HG03460 (cell line): ENCODE results near the gene VAT1L.

Source experiments
- ATAC-seq: cut with Tn5 transposase; IDR thresholded peaks from one replicate; pipeline ENCODE4 v1.9.1; 2021; ENCODE audit not compliant: unreplicated experiment

Gene VAT1L

DNA sequence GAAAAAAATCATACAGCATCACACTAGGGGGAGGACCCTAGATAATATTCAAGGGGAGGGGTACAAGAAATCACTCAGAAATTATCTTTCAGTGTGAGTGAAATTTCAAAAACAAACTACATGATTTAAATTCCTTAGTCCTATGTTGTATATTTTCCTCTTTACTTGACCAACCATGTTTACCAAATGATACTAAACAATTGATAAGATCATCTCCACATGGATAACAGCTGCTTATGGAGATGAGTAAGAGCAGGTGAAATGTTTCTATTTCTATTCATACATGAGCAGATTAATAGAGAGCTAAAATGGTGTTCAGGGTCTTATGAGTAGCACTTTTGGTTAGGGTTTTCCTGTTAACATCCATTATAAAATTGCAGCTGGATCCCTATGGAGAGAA is 7.3 kb upstream of the VAT1L start:
- ATAC-seq: no peak

DNA sequence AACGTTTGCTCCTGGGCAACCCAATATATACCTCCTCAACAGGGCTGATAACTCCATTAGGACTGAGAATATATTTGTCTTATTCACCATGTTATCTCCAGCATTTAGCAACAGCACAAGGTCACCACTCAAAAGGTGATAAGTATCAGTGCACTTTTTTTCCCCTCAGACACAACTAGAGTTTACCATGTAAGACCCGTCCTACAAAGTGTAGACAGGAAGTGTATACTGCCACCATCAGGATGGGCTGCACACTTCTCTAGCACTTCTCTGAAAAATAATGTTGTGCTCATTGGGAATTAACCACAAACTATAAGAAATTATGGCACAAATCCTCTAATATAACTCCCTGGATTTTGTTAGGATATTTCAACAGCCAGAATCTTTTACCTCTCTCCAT is 5.7 kb upstream of the VAT1L start:
- ATAC-seq: no peak

DNA sequence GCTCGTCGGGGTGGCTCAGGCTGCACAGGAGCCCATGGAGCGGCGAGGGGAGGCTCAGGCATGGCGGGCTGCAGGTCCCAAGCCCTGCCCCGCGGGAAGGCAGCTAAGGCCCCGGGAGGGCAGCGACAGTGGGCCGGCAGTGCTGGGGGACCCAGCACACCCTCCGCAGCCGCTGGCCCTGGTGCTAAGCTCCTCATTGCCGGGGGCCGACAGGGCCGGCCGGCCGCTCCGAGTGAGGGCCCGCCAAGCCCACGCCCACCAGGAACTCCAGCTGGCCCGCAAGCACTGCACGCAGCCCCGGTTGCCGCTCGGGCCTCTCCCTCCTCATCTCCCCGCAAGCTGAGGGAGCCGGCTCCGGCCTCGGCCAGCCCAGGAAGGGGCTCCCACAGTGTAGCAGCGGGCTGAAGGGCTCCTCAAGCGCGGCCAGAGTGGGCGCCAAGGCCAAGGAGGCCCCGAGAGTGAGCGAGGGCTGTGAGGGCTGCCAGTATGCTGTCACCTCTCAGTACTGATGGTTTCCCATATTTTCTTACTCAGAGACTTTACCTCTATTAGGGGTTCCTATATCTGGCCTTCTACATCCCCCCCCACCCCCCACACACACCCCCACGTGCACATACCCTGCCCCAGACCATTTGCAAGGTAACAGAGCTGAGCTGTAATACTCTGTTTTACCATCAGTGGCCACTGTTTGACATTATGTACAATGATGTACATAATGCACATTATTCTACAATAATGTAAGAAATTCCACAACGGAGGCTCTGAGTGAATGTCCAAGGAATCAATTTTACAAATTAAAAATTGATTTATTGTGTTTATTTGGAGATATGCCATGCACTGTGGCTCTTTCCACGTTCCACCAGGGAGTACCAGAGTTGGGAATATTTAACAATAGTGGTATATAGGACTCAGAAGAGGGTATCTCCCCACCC is 3.7 kb upstream of the VAT1L start:
- ATAC-seq: no peak

DNA sequence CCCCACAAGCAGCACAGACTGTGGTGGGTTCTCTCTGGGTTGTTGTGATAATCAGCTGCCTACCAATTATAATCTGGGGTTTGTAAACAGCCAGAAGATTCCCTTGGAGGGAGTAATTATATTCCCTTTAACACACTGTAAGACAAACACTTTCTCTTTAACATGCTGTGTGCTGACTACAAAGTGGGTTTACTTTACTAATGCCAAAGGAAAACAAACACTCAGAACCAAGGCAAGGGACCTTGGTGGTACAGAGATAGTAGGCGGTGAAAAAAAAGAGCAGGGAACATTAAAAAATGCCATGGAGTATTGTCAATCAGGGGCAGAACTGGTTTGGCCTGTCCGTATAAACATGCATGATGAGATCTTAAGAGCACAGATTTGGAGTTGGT is 3.0 kb upstream of the VAT1L start:
- no peak for ATAC-seq

DNA sequence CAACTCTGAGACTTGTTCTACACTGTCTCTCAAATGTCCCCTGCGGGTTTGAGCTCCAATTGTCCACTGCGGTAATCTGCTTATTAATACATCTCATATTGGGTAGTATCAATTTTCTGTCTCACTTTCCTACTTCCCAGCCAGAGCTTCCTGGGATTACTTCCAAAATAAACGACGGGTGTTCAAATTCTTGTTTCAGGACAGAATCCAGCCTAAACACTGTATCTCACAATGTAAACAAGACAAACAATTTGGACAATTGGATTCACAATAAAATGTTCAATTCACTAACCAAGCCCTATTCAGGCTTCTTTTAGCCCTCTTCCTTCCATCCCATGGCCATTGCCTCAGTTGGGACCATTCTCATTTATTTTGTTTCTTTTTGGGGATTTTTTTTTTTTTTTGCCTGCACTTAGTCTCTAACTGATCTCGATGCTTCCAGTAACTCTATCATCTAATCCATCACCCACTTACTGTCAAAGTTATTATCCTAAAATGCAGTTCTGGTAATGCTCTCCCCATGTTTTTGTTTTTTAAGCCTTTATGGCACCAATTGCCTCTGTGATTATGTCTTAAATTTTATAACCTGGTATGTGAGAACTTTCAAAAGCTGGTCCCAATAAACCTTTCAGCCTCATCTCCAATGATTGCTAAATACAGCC is 2.0 kb upstream of the VAT1L start:
- ATAC-seq: no peak

DNA sequence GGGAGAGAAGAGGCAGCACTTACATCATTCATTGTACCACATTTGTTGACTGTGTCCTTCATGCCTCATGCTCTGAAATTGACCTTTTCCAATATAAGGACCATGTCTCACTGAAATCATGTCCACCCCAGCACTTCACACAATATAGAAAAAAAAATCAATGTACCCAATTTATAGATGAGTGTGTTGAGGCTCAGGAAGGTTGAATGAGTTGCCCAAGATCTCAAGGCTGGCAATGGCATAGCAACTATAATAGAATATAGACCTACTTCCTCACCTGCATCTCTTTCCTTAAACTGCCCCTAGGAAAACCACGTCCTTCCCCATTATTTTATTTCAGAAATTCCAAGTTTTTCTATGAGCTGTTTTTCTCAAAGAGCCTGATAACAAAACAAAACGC is 912 bp upstream of the VAT1L start:
- ATAC-seq: no peak

DNA sequence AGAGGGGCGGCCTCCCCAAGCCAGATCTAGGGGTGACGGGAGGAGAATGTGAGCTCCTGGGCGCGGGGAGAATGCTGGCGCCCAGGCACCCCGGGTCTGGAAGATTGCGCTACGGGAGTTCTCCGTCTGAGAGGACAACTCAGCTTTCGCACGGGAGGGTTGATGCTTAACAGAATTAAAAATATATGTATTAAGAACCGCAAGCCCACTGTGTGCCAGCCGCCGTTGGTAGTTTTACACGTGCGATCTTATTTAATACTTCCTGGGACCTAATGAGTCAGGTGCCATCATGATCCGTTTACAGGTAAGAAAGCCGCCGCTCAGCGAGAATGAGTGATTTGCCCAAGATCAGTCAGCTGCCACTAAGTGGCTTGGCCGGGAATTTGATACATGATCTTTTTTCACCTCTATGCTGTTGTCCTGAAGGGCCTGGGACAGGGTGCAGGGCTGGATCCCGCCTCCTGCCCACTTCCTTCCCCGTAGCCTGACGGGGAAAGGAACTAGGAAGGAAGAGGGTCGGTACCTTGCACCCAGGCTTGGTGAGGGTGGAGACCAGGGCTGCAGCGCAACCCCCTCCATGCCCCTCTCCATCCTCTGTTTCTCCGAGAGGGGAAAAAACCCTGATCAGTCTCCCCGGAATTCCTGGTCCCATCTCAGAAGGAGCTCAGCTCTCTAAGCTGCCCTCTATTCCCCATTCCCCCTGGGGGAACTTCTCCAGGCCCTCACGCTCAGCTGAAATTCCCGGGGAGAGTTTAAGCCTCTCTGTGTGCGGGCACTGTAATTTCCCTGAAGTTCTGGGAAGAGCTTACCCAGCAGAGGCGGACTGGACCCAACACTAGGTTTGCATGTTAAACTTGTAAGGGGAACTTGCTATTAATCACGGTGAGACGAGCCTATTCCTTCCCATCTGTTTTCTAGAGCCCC is 983 bp downstream of the VAT1L start:
- no peak for ATAC-seq

DNA sequence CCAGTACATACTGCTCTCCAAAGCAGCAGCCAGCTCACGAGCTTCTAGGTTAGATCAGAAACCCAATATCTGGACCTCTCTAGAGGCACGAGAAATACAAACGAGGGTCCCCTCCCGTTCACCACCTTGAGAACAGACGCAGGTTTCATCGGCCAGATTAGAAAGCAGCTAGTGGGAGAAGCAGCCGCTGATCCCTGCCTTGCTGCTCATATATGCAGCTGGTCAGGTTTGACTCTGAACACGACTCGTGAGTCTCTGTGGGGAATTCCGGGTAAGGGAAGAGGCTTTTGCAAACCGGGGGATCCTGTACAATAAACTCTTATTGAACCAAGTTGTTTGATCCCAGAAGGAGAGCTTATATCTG is 1.6 kb downstream of the VAT1L start:
- ATAC-seq: no peak

DNA sequence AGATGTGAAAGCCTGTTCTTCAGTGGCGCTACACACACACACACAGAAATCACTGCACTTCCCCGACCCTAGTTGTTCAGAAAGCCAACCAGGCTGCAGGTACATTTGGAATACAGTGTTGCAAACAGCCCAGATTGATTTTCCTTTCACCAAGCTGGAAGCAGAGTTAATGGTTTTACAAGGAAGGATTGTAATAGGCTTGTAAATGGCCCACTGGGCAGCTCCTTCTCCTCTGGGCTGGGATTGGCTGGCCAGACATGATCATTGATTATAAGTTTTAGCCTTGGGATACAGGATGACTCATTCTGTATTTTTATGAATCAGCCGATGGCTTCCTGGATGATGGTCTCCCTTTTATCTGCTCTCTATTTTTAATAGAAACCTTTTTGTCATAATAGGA is 2.5 kb downstream of the VAT1L start:
- ATAC-seq: no peak

DNA sequence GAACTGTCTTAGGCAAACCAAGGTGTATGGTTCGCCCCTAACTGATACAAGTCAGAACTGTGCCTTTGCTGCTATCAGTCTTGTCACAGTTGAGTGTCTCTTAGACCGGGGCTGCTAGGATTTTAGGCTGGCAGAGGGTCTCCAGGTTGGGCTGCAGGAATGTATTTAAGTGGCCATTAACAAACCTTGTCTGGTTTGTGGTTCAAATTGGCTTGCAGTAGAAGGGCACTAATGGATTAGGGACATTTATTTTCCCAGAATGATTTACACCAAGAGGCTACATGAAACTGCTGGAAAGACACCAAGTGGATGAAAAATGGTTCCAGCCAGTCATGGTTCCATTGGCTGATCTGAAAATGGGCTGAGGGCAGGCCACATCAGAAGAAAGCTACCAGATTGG is 5.1 kb downstream of the VAT1L start:
- no peak for ATAC-seq

DNA sequence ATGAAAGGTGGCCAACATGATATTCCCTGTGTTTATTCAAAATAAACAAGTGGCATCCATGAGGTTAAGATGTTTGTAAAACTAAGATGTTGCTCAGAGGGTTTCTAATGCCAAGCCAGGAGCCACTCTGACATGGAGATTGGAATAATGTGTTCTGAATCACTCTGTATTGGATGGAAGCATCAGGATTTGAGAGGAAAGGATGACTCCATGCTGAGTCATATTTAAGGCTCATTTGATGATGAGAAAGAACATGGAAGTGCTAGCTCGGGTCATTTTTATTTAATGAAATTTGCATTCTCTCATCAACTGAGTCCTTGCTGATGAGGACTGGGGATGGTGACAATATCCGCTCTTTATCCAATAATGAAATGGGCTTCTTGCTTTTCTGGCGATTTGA is 6.2 kb downstream of the VAT1L start:
- ATAC-seq: no peak

DNA sequence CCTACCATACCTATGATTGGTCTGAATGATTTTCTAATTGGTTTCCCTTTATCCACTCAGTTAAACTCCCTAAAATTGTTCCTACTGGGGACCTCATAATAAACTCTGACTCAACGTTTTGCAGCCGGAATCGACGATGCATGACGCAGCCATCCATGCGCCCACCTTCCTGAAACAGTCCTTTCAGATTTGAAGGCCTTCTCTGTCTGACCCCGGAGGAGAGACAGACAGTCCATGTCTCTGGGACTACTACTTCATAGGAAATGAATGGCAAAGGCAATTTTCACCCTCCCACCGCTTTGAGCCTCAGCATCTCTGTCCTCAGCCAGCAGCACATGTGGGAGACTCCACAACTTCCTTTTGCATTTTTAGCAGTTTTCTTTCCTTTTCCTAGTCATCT is 13.5 kb downstream of the VAT1L start:
- ATAC-seq: no peak

DNA sequence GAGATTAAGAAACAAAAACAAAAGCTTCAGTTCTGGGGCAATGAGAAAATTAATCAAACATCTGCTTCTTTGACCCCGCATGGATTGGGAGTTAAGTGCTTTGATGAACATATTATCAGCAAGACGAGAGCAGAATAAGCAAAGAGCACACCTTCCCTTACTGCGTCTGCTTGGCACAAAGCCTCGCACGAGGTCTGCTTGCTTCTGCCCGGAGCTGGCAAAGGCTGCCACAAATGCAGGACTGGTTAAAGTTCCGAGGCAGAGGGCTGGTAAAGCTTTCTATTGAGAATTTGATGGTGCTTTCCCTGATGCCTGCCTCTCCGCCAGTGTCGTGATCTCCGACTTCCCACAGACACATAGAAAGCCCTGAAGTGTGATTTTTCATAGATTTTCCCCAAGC is 17.0 kb downstream of the VAT1L start:
- ATAC-seq: no peak

DNA sequence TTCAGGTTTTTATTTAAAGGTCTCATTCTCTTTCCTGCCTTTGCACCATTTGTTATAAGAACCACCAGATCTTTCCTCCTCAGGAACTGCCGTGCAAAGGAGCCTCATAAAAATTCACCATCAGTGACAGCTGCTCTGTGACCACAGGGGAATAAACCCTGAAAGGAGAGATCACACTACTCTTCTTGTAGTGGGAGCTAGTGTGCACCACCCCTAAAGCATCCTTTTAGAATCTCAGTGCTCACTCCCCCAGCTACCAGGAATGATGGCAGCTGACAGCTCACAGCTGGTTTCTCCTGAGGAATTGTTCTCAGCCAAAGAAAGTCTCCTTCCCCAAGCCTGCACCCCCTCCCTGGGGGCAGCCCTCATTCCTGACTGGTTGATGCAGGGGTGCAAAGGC is 18.7 kb downstream of the VAT1L start:
- no peak for ATAC-seq

DNA sequence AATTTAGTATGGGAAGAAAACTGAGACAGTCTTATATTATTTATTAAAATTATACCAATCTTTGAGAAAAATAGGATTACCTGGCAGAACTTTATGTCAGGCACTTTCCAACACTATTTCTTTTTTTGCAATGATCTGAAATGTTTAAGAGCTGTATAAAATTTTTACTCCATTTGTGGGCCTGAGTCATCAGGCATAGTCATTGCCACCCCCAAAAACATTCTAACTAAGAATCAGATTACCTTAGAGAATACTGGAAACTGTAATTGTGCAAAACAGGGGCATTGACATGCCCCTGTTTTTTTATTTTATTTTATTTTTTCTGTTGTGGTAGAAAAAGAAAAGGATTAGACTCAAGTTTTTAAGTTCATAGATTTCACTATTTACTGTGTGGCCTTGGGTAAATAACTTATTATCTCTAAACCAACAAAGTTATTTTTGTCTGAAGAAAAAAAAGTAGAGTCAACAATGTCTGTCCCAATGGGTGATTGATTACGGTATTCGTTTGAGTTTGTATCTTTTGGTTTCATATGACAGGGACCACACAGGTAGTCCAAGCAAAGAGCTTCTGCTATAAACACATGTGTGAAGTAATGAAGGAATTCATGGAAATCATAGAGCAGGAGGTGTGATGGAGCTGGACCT is 24.6 kb downstream of the VAT1L start:
- ATAC-seq: no peak

DNA sequence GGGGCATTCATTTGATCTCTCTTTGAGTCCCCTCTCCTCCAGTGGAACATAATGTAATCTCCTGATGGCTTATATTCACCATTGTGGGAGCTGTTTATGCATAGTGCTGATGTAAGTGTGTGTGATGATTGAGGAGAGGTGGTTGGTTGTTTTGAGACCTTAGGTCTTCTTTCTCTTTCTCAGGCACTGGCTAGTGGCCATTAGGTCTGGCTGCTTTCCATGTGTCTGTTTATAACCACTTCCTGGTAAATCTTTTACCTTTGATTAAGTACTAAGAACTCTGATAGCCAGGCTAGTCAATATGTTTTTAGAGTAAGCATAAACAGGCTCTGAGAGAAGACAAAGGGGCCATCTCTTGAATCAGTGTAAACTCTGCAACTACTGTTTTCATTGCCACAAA is 27.9 kb downstream of the VAT1L start:
- no peak for ATAC-seq

DNA sequence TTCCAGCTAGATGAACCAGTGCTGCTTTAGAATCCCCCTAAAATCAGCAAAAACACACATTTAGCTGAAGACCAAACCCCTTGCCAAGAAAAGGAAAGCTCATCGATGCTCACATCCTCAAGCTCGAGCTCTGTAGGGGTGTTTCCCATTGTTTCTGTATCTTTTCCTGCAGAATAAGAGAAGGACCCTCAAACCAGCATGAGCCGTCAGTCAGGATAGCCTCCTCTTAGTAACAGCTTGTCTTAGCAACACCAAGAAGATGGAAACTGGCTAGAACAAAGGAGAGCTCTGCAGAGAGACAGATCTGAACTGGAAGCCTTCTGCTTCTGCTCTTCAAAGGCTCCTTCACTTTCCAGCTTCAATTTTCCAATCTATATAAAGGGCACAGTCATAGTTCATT is 32.0 kb downstream of the VAT1L start:
- ATAC-seq: no peak

DNA sequence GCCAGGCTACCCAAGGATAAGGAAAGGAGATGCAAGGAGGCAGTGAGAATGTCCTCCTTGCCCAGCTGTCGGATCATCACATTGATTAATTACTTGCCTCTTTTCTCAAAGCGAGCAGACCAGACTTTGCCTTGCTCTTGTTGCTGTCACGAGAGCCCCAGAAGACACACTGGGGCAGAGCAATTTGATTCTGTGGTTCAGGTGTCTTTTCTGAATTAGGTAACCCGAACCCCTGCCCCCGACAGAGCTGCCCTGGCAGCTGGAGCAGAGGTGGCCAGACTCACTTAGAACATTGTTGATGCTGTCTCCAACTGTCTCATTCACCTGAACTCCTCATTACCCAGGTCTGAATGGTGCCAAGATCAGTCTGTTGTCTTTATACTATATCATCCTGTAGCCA is 34.3 kb downstream of the VAT1L start:
- ATAC-seq: no peak

DNA sequence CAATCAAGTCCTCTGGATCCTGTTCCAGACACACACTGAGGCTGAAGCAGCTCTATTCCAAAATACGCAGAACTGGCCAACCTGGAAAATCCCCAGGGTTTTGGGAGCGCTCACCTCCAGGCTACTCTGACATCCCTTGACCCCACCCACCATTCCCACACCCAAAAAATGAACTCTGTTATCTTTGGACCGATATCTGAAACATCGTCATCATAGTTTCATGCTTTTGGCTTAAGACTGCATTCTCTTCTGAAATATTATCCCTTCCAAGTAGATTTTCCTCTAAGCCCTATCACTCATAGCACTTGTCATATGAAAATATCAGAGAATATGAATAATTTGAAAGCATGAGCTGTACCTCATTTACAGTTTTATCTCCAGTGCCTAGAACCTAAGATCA is 34.7 kb downstream of the VAT1L start:
- no peak for ATAC-seq

DNA sequence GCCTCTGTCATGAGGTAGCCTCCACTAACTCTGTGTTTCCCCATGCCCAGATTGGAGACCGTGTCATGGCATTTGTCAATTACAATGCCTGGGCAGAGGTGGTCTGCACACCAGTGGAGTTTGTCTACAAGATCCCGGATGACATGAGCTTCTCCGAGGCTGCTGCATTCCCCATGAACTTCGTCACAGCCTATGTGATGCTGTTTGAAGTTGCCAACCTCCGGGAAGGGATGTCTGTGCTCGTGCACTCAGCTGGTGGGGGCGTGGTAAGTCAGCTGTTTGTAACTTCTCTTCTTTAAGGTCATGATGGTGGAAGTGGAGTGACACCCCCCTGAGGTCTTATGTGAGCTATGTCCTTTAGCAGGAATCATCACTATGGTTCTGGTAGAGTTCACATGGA is 36.8 kb downstream of the VAT1L start:
- ATAC-seq: no peak

DNA sequence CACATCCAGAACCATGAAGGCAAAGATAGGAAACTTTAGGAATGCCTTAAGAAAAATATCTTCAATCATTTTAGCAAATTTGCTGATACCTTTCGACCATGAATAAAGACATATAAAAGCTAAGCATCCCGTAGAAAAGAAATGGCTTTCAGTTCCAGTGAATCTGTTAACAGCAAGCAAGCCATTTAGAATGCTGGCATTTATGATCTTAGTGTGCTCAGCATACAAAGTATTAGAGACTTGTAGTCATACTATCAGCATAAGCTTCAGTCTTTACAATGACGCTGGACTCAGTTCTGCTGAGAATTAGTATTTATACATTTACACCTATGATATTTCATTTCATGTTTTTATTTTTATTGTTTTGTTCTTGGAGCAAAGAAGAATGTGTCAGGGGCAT is 38.7 kb downstream of the VAT1L start:
- no peak for ATAC-seq
